Keratinocyte (primary cell): ENCODE data around the gene OS9. TPM values are rescaled to one million over a fixed set of nuclear protein-coding genes. Genes with fewer than 3 reads are reported as not detected.

ENCODE experiments used
- DNase-seq: peaks from one replicate; pipeline ENCODE4 v3.0.0-alpha.2; 2011; ENCODE audit warnings: low read depth, missing footprints, low spot score
- FAIRE-seq: peaks from 2 replicates; lab custom pipeline; 2011; peaks lifted over from hg19 to GRCh38; lab: Jason Lieb, UNC
- H2AFZ ChIP-seq: 2 replicates; pipeline ENCODE4 v1.6.0; 2012; ENCODE audit warnings: low read length, control low read depth, inconsistent platforms; ENCODE audit not compliant: control insufficient read depth
- H3K27ac ChIP-seq: 2 replicates; pipeline ENCODE4 v1.5.1; 2011; ENCODE audit warnings: low read length; ENCODE audit not compliant: control insufficient read depth, insufficient read depth
- H3K27me3 ChIP-seq: 3 replicates; pipeline ENCODE4 v1.6.0; 2011; ENCODE audit warnings: low read length; ENCODE audit not compliant: control insufficient read depth, insufficient read depth; ENCODE audit errors: extremely low read depth
- H3K36me3 ChIP-seq, 2 experiments: 2 replicates in 1 of 2; 3 replicates in 1 of 2; pipeline ENCODE4 v1.5.1; 2011; ENCODE audit warnings: low read length in 2 of 2, mild to moderate bottlenecking in 1 of 2; ENCODE audit not compliant: control insufficient read depth in 2 of 2, insufficient read depth in 2 of 2; ENCODE audit errors: extremely low read depth in 1 of 2
- H3K4me1 ChIP-seq: 3 replicates; pipeline ENCODE4 v1.5.1; 2011; ENCODE audit warnings: low read length; ENCODE audit not compliant: control insufficient read depth, insufficient read depth; ENCODE audit errors: extremely low read depth
- H3K4me2 ChIP-seq: 3 replicates; pipeline ENCODE4 v1.6.0; 2011; ENCODE audit warnings: low read depth, low read length; ENCODE audit not compliant: control insufficient read depth, insufficient read depth; ENCODE audit errors: extremely low read depth
- H3K4me3 ChIP-seq, 3 experiments: fragments of 200-600 bp in 1 of 3; sonication (generic) in 1 of 3; 2 replicates in 2 of 3; 3 replicates in 1 of 3; pipeline ENCODE4 v1.5.1; 2011 to 2016; ENCODE audit warnings: low read length in 3 of 3, mild to moderate bottlenecking in 3 of 3, control low read depth in 2 of 3, inconsistent platforms in 1 of 3, low read depth in 1 of 3, mixed read lengths in 1 of 3, mixed run types in 1 of 3, moderate library complexity in 1 of 3; ENCODE audit not compliant: control insufficient read depth in 2 of 3, insufficient read depth in 2 of 3; ENCODE audit errors: extremely low read depth in 1 of 3
- H3K79me2 ChIP-seq: 2 replicates; pipeline ENCODE4 v1.6.0; 2012; ENCODE audit warnings: low read length; ENCODE audit not compliant: control insufficient read depth, insufficient read depth
- H3K9ac ChIP-seq: 3 replicates; pipeline ENCODE4 v1.6.0; 2011; ENCODE audit warnings: low read length; ENCODE audit not compliant: control insufficient read depth, insufficient read depth; ENCODE audit errors: extremely low read depth
- H3K9me1 ChIP-seq: 3 replicates; pipeline ENCODE4 v1.6.0; 2011; ENCODE audit warnings: low read length; ENCODE audit not compliant: control insufficient read depth, insufficient read depth; ENCODE audit errors: extremely low read depth
- H3K9me3 ChIP-seq: 2 replicates; pipeline ENCODE4 v1.5.1; 2012; ENCODE audit warnings: low read depth, low read length; ENCODE audit not compliant: control insufficient read depth
- H4K20me1 ChIP-seq: 3 replicates; pipeline ENCODE4 v1.6.0; 2011; ENCODE audit warnings: low read length; ENCODE audit not compliant: control insufficient read depth, insufficient read depth; ENCODE audit errors: extremely low read depth
- CTCF ChIP-seq, 3 experiments: IDR thresholded peaks in 1 of 3; conservative IDR thresholded peaks in 1 of 3; optimal IDR thresholded peaks in 1 of 3; 2 replicates in 2 of 3; 3 replicates in 1 of 3; pipeline versions ENCODE3 to v1.5.1; 2011; ENCODE audit warnings: low read length in 3 of 3, mild to moderate bottlenecking in 3 of 3, moderate library complexity in 2 of 3, control low read depth in 1 of 3, inconsistent platforms in 1 of 3; ENCODE audit not compliant: insufficient read depth in 2 of 3; ENCODE audit errors: extremely low read depth in 1 of 3
- EZH2 ChIP-seq: IDR thresholded peaks from one replicate; pipeline ENCODE4 v1.6.1; 2012; ENCODE audit warnings: inconsistent platforms, mild to moderate bottlenecking, low read length, moderate library complexity
- dilution Hi-C: fragments of 300-500 bp; cut with MboI; formaldehyde crosslinking; loops from one replicate; pipeline ENCODE4 v1.7.0; 2020; ENCODE audit warnings: low sequenced_read_pairs; ENCODE audit not compliant: extremely low pct_ligation_motif_present
- polyA plus RNA-seq, 5 experiments: library from polyadenylated mRNA; depleted of rRNA in 3 of 5; stranded (reverse) in 3 of 5; stranded (forward) in 1 of 5; unstranded in 1 of 5; fragments of >200 nt; gene quantifications; 1 replicate in 1 of 5; 2 replicates in 3 of 5; 3 replicates in 1 of 5; pipeline versions ENCODE4 v1.2.1 to v1.2.3, GENCODE V29; 2011 to 2012; ENCODE audit warnings: missing spikeins in 2 of 5, low read depth in 1 of 5, low replicate concordance in 1 of 5

OS9 gene
- polyA plus RNA-seq, 1 donor (not counting 4 experiments of a cell fraction or from before 2014, with no cell fraction given) = 82.2 TPM

GRCh38 chr12:57707250-57707649 is 13.3 kb downstream of the OS9 start:
- no peaks in the 10 kb centered on the region for H3K79me2 ChIP-seq

GRCh38 chr12:57708296-57708695 is 14.4 kb downstream of the OS9 start:
- DNase-seq = no peak

More at GRCh38 chr12:57707250-57707649, 13.3 kb downstream of the OS9 start:
- no peak overlapping the region for H3K4me2 ChIP-seq
- no peak overlapping the region for H3K9ac ChIP-seq
- H3K9me3 ChIP-seq = no peaks in the 10 kb centered on the region
- no peak for TF ChIP-seq EZH2
- no peak for TF ChIP-seq CTCF (optimal IDR thresholded peaks at IDR 0.05 in 1 of 3, IDR thresholded peaks at IDR 0.05 in 1 of 3, conservative IDR thresholded peaks at IDR 0.05 in 1 of 3; ENCODE audit: extremely low read depth in 1 of 3, insufficient read depth in 2 of 3, low read length in 3 of 3)
- no peak overlapping the region for H2AFZ ChIP-seq
- FAIRE-seq = no peak
- H3K36me3 ChIP-seq = peaks cover 0 to 3% of the 10 kb centered on the region in 2 experiments
- H4K20me1 ChIP-seq = no peaks in the 10 kb centered on the region
- dilution Hi-C loops = no loop called here
- no peaks in the 10 kb centered on the region for H3K4me1 ChIP-seq
- H3K27ac ChIP-seq = no peak overlapping the region
- H3K9me1 ChIP-seq = no peaks in the 10 kb centered on the region
- no peak overlapping the region for H3K4me3 ChIP-seq
- DNase-seq = no peak
- H3K27me3 ChIP-seq = no peaks in the 10 kb centered on the region

More at GRCh38 chr12:57708296-57708695, 14.4 kb downstream of the OS9 start:
- Histone ChIP-seq H3K27ac (no peak overlapping the region), H3K9me3 (no peaks in the 10 kb centered on the region), H3K79me2 (no peaks in the 10 kb centered on the region), H3K9me1 (no peaks in the 10 kb centered on the region), H3K9ac (no peak overlapping the region), H2AFZ (no peak overlapping the region), H3K4me1 (no peaks in the 10 kb centered on the region), H3K4me2 (no peak overlapping the region), H3K4me3 (no peak overlapping the region), H4K20me1 (no peaks in the 10 kb centered on the region), H3K36me3 (peaks cover 0 to 6% of the 10 kb centered on the region in 2 experiments), H3K27me3 (no peaks in the 10 kb centered on the region)
- FAIRE-seq = no peak
- TF ChIP-seq CTCF (optimal IDR thresholded peaks at IDR 0.05 in 1 of 3, IDR thresholded peaks at IDR 0.05 in 1 of 3, conservative IDR thresholded peaks at IDR 0.05 in 1 of 3; ENCODE audit: extremely low read depth in 1 of 3, insufficient read depth in 2 of 3, low read length in 3 of 3) = no peak
- dilution Hi-C loops = no loop called here
